GM19043 (cell line): Measurements from ENCODE around the gene FAM20C.
"Not testable (repeated sequence)": the region's sequence is repeated elsewhere in the genome, so short reads cannot be mapped to it uniquely, and the experiment has no call there.

Source experiments
- ATAC-seq: cut with Tn5 transposase; IDR thresholded peaks from one replicate; pipeline ENCODE4 v1.9.1; 2021; ENCODE audit warnings: low read depth; ENCODE audit not compliant: unreplicated experiment

Gene FAM20C

GRCh38 chr7:190196-190595, 2.2 kb upstream of the FAM20C start:
- no peak for ATAC-seq

DNA sequence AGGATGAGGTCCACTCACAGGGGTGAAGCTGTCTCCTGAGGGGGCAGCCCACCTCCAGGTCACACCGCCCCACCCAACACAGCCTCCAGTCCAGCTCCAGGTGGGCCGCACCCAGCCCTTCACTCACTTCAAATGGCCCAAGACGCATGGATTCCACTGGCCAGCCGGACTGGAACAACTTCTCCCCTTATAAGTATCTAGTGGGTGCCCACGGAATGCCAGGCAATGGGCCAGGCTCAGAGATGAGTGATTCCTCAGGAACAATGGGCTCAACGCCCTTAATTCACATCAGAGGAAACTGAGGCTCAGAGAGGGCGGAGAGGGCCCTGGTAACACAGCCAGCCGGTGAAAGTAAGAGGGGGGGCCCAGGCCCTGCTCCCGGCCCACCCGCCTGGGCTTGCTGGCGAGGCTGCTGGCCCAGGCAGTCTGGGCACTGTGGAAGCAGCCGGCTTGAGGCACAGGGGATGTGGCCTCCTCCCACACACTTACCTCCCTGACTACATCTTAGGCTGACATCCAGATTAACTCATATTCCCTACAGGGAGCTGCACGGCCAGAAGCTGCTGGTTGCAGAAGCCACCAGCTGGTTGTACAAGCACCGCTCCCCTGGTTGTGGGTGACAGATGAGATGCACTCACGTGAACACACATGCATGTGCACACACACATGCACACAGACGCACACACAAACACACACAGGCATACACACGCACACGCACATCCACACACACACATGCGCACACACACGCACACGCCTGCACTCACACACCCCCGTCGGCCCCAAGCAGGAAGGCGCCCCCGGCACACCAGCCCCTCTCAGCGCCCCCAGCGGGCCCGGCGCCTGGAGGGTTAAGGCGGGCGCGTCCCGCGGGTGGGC, 1.0 kb upstream of the FAM20C start:
- ATAC-seq = no peak

GRCh38 chr7:192701-193480, 520 bp downstream of the FAM20C start:
- no peak for ATAC-seq

DNA sequence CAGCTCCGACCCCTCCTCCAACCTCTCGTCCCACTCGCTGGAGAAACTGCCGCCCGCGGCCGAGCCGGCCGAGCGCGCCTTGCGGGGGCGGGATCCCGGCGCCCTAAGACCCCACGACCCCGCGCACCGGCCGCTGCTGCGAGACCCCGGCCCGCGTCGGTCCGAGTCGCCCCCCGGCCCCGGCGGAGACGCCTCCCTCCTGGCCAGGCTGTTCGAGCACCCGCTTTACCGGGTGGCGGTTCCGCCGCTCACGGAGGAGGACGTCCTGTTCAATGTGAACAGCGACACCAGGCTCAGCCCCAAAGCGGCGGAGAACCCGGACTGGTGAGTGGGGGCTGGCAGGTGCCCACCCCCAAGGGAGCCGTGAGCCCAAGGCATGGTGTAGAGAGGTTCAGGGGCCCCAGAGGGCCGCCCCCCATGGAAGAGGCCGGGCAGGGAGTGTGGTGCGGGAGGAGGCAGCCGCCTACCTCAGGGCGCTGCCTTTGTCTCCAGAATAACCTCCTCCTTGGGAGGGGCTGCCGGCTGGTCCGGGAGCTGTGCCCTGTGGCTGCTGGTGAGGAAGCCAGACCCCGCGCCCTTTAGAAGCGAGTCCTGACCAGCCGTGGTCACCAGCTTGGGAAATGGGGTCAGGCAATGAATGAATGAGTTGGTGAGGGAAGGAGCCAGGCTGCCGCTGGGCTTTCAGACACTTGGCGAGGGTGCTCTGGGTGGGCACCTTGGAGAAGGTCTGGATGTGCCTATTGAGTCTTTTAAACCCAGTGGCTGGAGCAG, 1.3 kb downstream of the FAM20C start:
- no peak for ATAC-seq

DNA sequence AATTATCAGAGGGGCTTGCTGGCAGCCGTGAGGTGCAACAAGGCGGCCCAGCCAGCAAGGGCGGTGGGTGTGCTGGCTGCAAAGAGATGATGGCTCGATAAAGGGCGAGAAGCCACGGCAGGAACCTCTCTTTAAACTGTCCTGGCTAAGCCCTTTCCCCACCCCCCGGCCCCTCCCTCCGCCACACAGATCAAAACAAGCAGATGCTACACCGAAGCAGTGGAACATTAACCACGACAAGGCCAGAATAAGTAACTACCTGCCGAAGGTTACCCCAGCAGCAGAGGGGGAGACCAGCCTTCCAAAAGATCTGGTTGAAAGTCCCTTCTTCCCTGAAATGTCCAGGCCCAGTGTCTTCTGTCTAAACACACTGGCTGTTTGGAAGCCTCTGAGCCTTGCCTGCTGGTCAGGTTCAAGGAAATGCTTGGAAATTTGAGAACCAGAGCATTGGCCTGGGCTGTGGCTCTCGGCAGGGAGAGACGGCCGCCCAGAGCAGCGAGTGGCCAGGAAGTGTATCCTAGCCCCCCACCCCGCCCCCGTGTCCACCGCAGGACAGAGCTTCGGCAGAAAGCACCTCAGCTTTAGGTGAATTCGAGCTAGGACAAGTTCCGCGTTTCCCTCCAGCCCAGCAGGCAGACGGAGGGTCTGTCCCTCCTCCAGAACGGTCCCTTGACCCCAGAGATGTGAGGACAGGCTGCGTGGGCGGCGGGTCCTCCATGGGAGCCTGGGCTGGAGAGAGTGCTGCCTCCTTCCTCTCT, 2.1 kb downstream of the FAM20C start:
- ATAC-seq = no peak

- no peak for ATAC-seq
Measured at GRCh38 chr7:195010-195829, 2.8 kb downstream of the FAM20C start.

- ATAC-seq = no peak
Measured at GRCh38 chr7:195830-196128, 3.4 kb downstream of the FAM20C start.

DNA sequence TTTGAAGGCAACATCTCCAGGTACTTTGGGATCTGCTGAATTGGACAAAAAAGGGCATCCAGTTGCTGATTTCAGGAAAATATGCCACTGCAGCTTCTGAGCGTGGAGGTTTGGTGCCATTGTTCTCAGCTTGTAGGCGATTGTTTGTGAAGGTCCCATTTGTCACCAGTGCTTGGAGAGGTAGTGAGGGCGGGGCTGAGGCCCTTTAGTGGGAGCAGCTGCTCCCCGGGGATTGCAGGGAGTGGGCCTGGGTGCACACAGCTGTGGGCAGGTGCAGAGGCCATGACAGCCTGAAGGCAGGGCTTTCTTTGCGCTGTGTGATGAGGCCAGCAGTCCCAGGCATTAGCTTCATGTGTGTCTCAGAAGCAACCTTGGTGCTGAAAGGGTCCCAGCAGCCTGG, 3.9 kb downstream of the FAM20C start:
- no peak for ATAC-seq

GRCh38 chr7:196778-197321, 4.5 kb downstream of the FAM20C start:
- ATAC-seq = no peak

GRCh38 chr7:197413-198335, 5.3 kb downstream of the FAM20C start:
- no peak for ATAC-seq

DNA sequence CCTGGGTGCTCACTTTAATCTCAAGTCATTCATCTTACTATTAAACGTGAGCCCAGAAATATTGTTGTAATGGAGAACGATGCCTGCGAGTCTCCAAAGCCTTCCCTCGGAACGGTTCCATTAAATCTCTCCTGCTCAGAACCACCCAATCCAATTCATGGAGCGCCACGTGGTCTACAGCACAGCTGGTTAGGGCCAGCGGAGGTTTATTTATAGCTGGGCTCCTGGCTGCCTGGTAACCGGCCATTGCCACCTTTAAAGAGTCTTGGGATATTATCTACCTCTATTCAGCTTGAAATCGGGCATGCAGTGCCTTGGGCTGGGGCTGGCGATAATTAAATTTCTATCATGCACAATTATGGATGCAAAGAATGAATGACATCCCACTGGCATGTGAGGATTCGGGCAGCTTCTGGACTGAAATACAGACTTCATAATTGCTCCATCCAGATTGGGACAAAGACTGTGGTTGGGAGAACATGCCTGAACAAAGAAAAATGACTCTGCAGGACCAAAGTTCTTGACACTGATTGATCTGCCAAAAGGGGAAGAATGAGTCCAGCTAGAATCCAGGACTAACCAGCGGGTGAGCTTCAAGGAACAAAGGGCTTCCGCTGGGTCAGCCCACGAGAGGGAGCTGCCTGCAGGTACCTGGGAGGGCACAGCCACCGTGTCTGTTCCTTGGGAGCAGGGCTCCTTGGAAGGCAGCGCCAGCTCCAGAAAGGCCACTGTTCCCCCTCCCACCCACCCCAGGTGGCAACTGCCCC, 7.3 kb downstream of the FAM20C start:
- ATAC-seq = no peak

DNA sequence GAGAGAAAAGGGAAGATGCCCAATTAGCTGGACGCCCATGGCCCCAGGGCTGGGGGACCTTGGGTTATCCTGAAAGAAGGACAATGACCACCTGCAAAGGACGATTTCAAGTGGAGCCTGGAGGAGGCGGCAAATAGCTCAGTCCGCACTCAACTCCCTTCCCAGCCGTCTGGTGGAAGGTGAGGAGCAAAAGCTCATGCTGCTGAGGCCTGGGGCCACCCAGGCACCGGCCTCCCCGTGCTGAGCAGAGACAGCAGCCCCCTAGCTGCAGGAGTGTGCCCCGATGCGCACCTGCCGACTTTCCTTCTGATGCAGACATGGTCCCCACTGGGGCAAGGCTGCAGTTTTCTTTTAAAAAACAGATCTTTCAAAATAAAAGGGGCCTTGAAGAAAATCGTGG, 7.9 kb downstream of the FAM20C start:
- ATAC-seq = no peak

- ATAC-seq = no peak
Measured at GRCh38 chr7:200704-201103, 8.3 kb downstream of the FAM20C start.

GRCh38 chr7:204326-204725, 12.0 kb downstream of the FAM20C start:
- no peak for ATAC-seq

DNA sequence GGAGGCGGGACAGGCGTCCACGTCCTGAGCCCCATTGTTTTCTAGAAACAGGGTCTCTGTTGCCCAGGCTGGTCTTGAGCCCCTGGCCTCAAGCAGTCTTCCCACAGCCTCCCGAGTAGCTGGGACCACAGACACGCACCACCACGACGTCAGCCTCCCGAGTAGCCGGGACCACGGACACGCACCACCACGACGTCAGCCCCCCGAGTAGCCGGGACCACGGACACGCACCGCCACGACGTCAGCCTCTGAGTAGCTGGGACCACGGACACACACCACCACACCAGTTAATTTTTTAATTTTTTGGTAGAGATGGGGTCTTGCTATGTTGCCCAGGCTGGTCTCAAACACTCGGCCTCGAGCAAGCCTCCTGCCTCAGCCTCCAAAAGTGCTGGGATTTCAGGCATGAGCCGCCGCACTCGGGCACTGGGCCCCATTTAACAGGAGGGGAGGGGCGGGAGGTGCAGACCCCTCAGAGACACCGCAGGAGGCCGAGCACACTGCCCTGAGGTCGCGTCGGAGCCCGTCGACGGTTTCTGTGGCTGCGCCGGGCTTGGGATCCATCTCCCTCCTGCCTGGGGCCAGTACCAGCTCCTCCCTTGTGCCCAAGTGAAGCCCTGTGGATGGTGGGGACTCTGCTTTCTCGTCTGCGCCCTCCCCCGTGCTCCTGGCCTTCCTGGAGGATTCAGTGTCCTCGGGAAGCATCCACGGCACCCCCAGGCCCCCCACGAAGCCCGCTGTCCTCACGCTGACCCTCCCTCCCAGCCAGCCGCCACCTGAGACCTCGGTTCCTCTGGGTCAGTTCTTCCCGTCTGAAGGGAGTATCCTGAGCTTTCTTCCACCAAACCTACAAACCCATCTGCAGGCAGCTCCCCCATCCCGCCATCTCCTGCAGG, 13.0 kb downstream of the FAM20C start:
- ATAC-seq = no peak

DNA sequence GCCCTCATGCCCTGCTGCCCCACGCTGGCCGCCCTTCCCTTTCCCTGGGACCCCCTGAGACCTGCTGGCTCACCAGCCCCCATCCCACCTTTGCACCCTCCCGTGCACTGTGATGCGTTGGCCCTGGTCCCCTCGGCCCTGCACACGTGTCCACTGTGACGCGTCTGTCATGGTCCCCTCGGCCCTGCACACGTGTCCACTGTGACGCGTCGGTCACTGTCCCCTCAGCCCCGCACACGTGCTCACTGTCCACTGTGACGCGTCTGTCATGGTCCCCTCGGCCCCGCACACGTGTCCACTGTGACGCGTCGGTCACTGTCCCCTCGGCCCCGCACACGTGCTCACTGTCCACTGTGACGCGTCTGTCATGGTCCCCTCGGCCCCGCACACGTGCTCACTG, 14.0 kb downstream of the FAM20C start:
- not testable (repeated sequence) for ATAC-seq
